Esophagus squamous epithelium (tissue), 5 donors: ENCODE data around the gene LOXHD1. TPM values are rescaled to one million over a fixed set of nuclear protein-coding genes. Genes with fewer than 3 reads are reported as not detected.
A peak's percentile ranks its signal among the peaks of the same experiment; 100 is the strongest.

Experiments
- DNase-seq: peaks from one replicate; lab custom pipeline; 2025; lab: John Stamatoyannopoulos, UW
- H3K27ac ChIP-seq, 4 donors: fragments of 200-600 bp; sonication (generic); one replicate each; pipeline ENCODE4 v1.5.1; 2016 to 2019; ENCODE audit warnings: mild to moderate bottlenecking in 1 of 4
- H3K27me3 ChIP-seq, 4 donors: fragments of 200-600 bp; sonication (generic); 1 replicate in 3 of 4; 2 replicates in 1 of 4; pipeline versions ENCODE4 v1.5.1 to v1.6.0; 2017 to 2021; ENCODE audit warnings: antibody characterized with exemption in 1 of 4
- H3K36me3 ChIP-seq, 3 donors: fragments of 200-600 bp; sonication (generic); one replicate each; pipeline ENCODE4 v1.5.1; 2016 to 2019
- H3K4me1 ChIP-seq, 3 donors: fragments of 200-600 bp; sonication (generic); one replicate each; pipeline ENCODE4 v1.5.1; 2017 to 2019
- H3K4me3 ChIP-seq, 4 donors: fragments of 200-600 bp; sonication (generic); 1 replicate in 3 of 4; 2 replicates in 1 of 4; pipeline ENCODE4 v1.5.1; 2016 to 2019; ENCODE audit warnings: mild to moderate bottlenecking in 2 of 4, moderate library complexity in 1 of 4
- H3K9me3 ChIP-seq, 3 donors: fragments of 200-600 bp; sonication (generic); one replicate each; pipeline ENCODE4 v1.5.1; 2016 to 2019
- CTCF ChIP-seq, 6 experiments: fragments of 450-650 bp in 4 of 6; fragments of 200-600 bp in 2 of 6; sonication (generic) in 2 of 6; IDR thresholded peaks; one replicate each; pipeline ENCODE4 v1.5.1; 2016 to 2019; ENCODE audit warnings: antibody characterized with exemption in 6 of 6, mild to moderate bottlenecking in 4 of 6, moderate library complexity in 4 of 6
- POLR2A ChIP-seq, 4 donors: fragments of 450-650 bp; IDR thresholded peaks; one replicate each; pipeline ENCODE4 v1.6.1; 2017; ENCODE audit warnings: antibody characterized with exemption in 4 of 4, mild to moderate bottlenecking in 4 of 4, moderate library complexity in 3 of 4
- WGBS, 2 donors: methylation state at CpG; one replicate each; pipeline ENCODE4 v1.1.5; 2018; 5-methylcytosine and 5-hydroxymethylcytosine counted together
- intact Hi-C: fragments of 100-400 bp; cut with DNase I; formaldehyde crosslinking; loops from one replicate; pipeline ENCODE4 v1.15.0; 2022
- total RNA-seq, 4 donors: library from RNA; depleted of rRNA; stranded (reverse); fragments of >200 nt; gene quantifications; one replicate each; pipeline ENCODE4 v1.1.0, GENCODE V29; 2016
- donor health status: DM: yes; HTN: yes; CAD: no.

LOXHD1 gene
- total RNA-seq, 4 donors from 2014 or later, result 0.19 TPM; not detected in 3

GRCh38 chr18:46622999-46623398, 34.0 kb downstream of the LOXHD1 start:
- H3K9me3 ChIP-seq, result no peaks in the 10 kb centered on the region
- DNase-seq, result no peak
- no peak overlapping the region for H3K4me3 ChIP-seq
- H3K4me1 ChIP-seq, result peaks cover 0 to 8% (median 0%) of the 10 kb centered on the region in 3 donors
- WGBS, 2 donors, result 72 to 79% methylated on average over 3 of the region's 3 CpGs
- intact Hi-C loops, result no loop called here
- H3K36me3 ChIP-seq, result no peaks in the 10 kb centered on the region
- TF ChIP-seq POLR2A (IDR thresholded peaks at IDR 0.05) (no peak), CTCF (IDR thresholded peaks at IDR 0.05) (peak in 1 of 6 experiments; percentile 24)
- H3K27me3 ChIP-seq, result peaks cover 0 to 5% (median 0%) of the 10 kb centered on the region in 4 donors
- H3K27ac ChIP-seq, result no peak overlapping the region

- Histone ChIP-seq H3K27ac (no peak overlapping the region), H3K36me3 (no peaks in the 10 kb centered on the region), H3K9me3 (no peaks in the 10 kb centered on the region), H3K4me1 (peaks cover 0 to 8% (median 0%) of the 10 kb centered on the region in 3 donors), H3K27me3 (no peaks in the 10 kb centered on the region), H3K4me3 (no peak overlapping the region)
- no peak for DNase-seq
- intact Hi-C loops, result no loop called here
- TF ChIP-seq POLR2A (IDR thresholded peaks at IDR 0.05) (no peak), CTCF (IDR thresholded peaks at IDR 0.05) (no peak)
- 89 to 91% methylated on average over 1 to 4 of the region's 4 CpGs for WGBS, 2 donors
Observed at GRCh38 chr18:46622451-46622850, 34.6 kb downstream of the LOXHD1 start.

GRCh38 chr18:46621871-46622270, 35.1 kb downstream of the LOXHD1 start:
- intact Hi-C loops, result no loop called here
- 72 to 79% methylated on average over 2 of the region's 2 CpGs for WGBS, 2 donors
- no peak for TF ChIP-seq CTCF (IDR thresholded peaks at IDR 0.05)
- no peak for DNase-seq
- Histone ChIP-seq H3K27me3 (no peaks in the 10 kb centered on the region), H3K4me1 (peaks cover 0 to 8% (median 0%) of the 10 kb centered on the region in 3 donors), H3K27ac (no peak overlapping the region), H3K36me3 (no peaks in the 10 kb centered on the region), H3K4me3 (no peak overlapping the region), H3K9me3 (no peaks in the 10 kb centered on the region)

- H3K27ac ChIP-seq, result no peak overlapping the region
- H3K9me3 ChIP-seq, result no peaks in the 10 kb centered on the region
- no peak overlapping the region for H3K4me3 ChIP-seq
- H3K4me1 ChIP-seq, result peaks cover 0 to 8% (median 0%) of the 10 kb centered on the region in 3 donors
- no peaks in the 10 kb centered on the region for H3K36me3 ChIP-seq
- H3K27me3 ChIP-seq, result no peaks in the 10 kb centered on the region
- no peak for DNase-seq
- TF ChIP-seq CTCF (IDR thresholded peaks at IDR 0.05), result no peak
- TF ChIP-seq POLR2A (IDR thresholded peaks at IDR 0.05), result no peak
- WGBS, 2 donors, result 65 to 80% methylated on average over 5 to 6 of the region's 6 CpGs
- intact Hi-C loops, result no loop called here
Observed at GRCh38 chr18:46621111-46621766, 35.8 kb downstream of the LOXHD1 start.

GRCh38 chr18:46619559-46619958, 37.5 kb downstream of the LOXHD1 start:
- no peak for DNase-seq
- peaks cover 0 to 8% (median 0%) of the 10 kb centered on the region in 3 donors for H3K4me1 ChIP-seq
- H3K36me3 ChIP-seq, result no peaks in the 10 kb centered on the region
- TF ChIP-seq CTCF (IDR thresholded peaks at IDR 0.05) (no peak), POLR2A (IDR thresholded peaks at IDR 0.05) (no peak)
- H3K27ac ChIP-seq, result no peak overlapping the region
- intact Hi-C loops, result no loop called here
- no peaks in the 10 kb centered on the region for H3K27me3 ChIP-seq
- no peak overlapping the region for H3K4me3 ChIP-seq
- 82 to 93% methylated on average over 3 of the region's 3 CpGs for WGBS, 2 donors
- no peaks in the 10 kb centered on the region for H3K9me3 ChIP-seq
